Fibroblast of lung (primary cell): Measurements from ENCODE around the gene RNF220. TPM values are rescaled to one million over a fixed set of nuclear protein-coding genes. Genes with fewer than 3 reads are reported as not detected.

Experiments
- DNase-seq, 2 donors: peaks; one replicate each; pipeline versions ENCODE4 v3.0.0 to v3.0.0-alpha.2; 2010; ENCODE audit warnings: low read depth in 2 of 2
- H2AFZ ChIP-seq: 2 replicates; pipeline ENCODE4 v1.5.1; 2012; ENCODE audit warnings: low read length, control low read depth, inconsistent platforms
- H3K27ac ChIP-seq: 2 replicates; pipeline ENCODE4 v1.5.1; 2011; ENCODE audit warnings: low read length, control low read depth; ENCODE audit not compliant: insufficient read depth
- H3K27me3 ChIP-seq: 2 replicates; pipeline ENCODE4 v1.5.1; 2011; ENCODE audit warnings: mild to moderate bottlenecking, low read length; ENCODE audit not compliant: control insufficient read depth, insufficient read depth
- H3K36me3 ChIP-seq: 2 replicates; pipeline ENCODE4 v1.5.1; 2011; ENCODE audit warnings: low read length; ENCODE audit not compliant: control insufficient read depth, insufficient read depth
- H3K4me1 ChIP-seq: 2 replicates; pipeline ENCODE4 v1.5.1; 2011; ENCODE audit warnings: low read length; ENCODE audit not compliant: control insufficient read depth, insufficient read depth; ENCODE audit errors: extremely low read depth
- H3K4me2 ChIP-seq: 2 replicates; pipeline ENCODE4 v1.5.1; 2011; ENCODE audit warnings: low read length, control low read depth; ENCODE audit not compliant: insufficient read depth; ENCODE audit errors: extremely low read depth
- H3K4me3 ChIP-seq, 4 experiments: fragments of 200-600 bp in 1 of 4; sonication (generic) in 1 of 4; replicated peaks in 1 of 4; 2 replicates each; pipeline ENCODE4 v1.5.1; 2011 to 2016; ENCODE audit warnings: low read length in 4 of 4, low read depth in 3 of 4, mild to moderate bottlenecking in 3 of 4, control low read depth in 2 of 4, inconsistent platforms in 1 of 4, mixed read lengths in 1 of 4; ENCODE audit not compliant: insufficient read depth in 1 of 4; ENCODE audit errors: control extremely low read depth in 1 of 4
- H3K79me2 ChIP-seq: 2 replicates; pipeline ENCODE4 v1.5.1; 2012; ENCODE audit warnings: mild to moderate bottlenecking, low read length, inconsistent platforms; ENCODE audit not compliant: control insufficient read depth, insufficient read depth
- H3K9ac ChIP-seq: 2 replicates; pipeline ENCODE4 v1.5.1; 2011; ENCODE audit warnings: mild to moderate bottlenecking, low read length, control low read depth; ENCODE audit not compliant: insufficient read depth
- H3K9me3 ChIP-seq: 2 replicates; pipeline ENCODE4 v1.5.1; 2012; ENCODE audit warnings: low read depth, low read length; ENCODE audit not compliant: control insufficient read depth, insufficient read depth
- H4K20me1 ChIP-seq: 2 replicates; pipeline ENCODE4 v1.5.1; 2011; ENCODE audit warnings: low read length; ENCODE audit not compliant: control insufficient read depth, insufficient read depth; ENCODE audit errors: extremely low read depth
- EZH2 ChIP-seq: IDR thresholded peaks from 2 replicates; pipeline ENCODE4 v1.5.1; 2012; ENCODE audit warnings: low read length, control low read depth, mild to moderate bottlenecking; ENCODE audit errors: missing control alignments
- polyA plus RNA-seq, 2 donors: library from polyadenylated mRNA; depleted of rRNA in 1 of 2; stranded (reverse) in 1 of 2; unstranded in 1 of 2; fragments of >200 nt; gene quantifications; 2 replicates each; pipeline ENCODE4 v1.2.1, GENCODE V29; 2011 to 2012; ENCODE audit warnings: missing spikeins in 1 of 2
- total RNA-seq: library from RNA; depleted of rRNA; stranded (reverse); fragments of >200 nt; gene quantifications from 2 replicates; pipeline ENCODE4 v1.2.1, GENCODE V29; 2014
- TF ChIP-seq, protein P1 (sequence below), 2 donors: IDR thresholded peaks in 1 of 2; conservative IDR thresholded peaks in 1 of 2; 1 replicate in 1 of 2; 2 replicates in 1 of 2; pipeline ENCODE4 v1.5.1; 2011 to 2012; ENCODE audit warnings: low read length in 2 of 2, control low read depth in 1 of 2, inconsistent platforms in 1 of 2, low read depth in 1 of 2, mild to moderate bottlenecking in 1 of 2

RNF220 gene
- total and polyA plus RNA-seq, 2 donors (not counting 1 experiment from before 2014, with no cell fraction given), result 42.3 to 52.0 TPM

DNA sequence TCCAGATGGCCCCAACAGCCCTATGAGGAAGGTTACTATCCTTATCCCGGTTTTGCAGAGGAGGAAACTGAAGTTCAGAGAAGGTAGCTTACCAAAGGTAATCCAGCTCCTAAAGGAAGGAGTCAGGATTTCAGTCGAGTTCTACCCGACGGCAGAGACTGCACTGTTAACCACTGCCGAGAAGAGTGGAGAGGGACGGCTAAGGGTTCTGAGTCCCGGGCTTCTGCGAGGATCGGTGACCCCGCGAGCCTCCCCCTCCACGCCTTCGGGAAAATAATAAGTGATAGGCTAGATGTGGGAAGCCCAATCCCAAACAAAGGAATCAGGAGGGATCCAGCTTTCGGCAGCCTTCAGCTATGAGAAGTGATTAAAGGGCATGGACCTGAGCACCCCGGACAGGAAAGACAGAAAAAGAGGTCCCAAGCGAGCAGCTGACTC, 268.6 kb downstream of the RNF220 start:
- H4K20me1 ChIP-seq, result no peaks in the 10 kb centered on the region

DNA sequence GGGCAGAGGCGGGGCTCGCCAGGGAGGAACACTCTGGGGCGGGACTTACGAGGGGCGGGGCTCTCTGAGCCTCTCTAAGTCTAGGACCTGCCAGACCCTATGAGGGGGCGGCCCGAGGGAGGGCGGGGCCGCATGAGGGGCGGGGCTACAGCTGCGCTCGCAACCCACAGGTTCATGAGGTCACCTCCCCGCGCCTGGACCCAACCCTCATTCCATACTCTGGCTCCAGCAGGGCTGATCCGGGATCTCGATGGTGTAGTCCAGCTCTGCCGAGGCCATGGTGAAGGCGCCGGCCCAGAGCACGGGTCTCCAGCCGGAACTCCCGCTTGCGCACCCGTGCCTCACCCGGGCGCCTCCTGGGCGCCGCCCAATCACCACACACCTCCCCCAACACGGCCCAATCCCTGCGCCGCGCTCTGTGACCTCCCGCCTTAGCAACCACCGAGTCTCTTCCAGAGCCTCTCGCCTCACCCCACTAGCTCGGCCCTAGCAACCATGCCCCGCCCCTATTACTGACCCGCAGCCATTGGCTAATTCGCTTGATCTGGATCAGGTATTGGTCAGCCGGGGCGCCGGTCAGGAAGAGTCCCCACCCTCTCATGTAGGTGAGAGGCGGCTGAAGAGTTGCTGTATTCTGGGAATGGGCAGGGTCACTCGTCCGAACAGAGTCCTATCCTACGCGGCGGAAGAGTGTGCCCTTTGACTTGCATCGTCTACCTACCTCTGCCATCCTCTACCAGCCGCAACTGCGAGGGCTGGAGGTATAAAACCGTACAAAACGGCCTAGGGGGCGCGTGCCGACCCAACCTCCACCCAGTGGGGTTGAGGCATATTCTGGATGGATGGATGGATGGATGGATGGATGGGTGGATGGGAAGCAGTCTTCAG, 269.3 kb downstream of the RNF220 start, which contains the start of the genes ARMH1 and TMEM53:
TSS of gene ARMH1 (plus strand) at position 602 of the 888 bp plus-strand sequence. CDS start 14,984 bp downstream, outside the sequence.
TSS of gene TMEM53 (minus strand) at position 369 of the 888 bp plus-strand sequence. CDS start at position 279, 90 bp downstream.
- Histone ChIP-seq H4K20me1 (no peaks in the 10 kb centered on the region), H2AFZ (peak within 1 kb of the TSS; percentile 60), H3K27ac (peak within 1 kb of the TSS; percentile 83), H3K4me2 (peak within 1 kb of the TSS; percentile 84), H3K36me3 (no peaks in the 10 kb centered on the region), H3K4me3 (peak within 1 kb of the TSS; percentile 40 to 77 (median 60)), H3K9me3 (no peaks in the 10 kb centered on the region), H3K27me3 (no peaks in the 10 kb centered on the region), H3K9ac (peak within 1 kb of the TSS; percentile 79), H3K79me2 (no peaks in the 10 kb centered on the region), H3K4me1 (peaks cover 16% of the 10 kb centered on the region)
- DNase-seq, result peak; percentile 99
- TF ChIP-seq, protein P1, sequence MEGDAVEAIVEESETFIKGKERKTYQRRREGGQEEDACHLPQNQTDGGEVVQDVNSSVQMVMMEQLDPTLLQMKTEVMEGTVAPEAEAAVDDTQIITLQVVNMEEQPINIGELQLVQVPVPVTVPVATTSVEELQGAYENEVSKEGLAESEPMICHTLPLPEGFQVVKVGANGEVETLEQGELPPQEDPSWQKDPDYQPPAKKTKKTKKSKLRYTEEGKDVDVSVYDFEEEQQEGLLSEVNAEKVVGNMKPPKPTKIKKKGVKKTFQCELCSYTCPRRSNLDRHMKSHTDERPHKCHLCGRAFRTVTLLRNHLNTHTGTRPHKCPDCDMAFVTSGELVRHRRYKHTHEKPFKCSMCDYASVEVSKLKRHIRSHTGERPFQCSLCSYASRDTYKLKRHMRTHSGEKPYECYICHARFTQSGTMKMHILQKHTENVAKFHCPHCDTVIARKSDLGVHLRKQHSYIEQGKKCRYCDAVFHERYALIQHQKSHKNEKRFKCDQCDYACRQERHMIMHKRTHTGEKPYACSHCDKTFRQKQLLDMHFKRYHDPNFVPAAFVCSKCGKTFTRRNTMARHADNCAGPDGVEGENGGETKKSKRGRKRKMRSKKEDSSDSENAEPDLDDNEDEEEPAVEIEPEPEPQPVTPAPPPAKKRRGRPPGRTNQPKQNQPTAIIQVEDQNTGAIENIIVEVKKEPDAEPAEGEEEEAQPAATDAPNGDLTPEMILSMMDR (conservative IDR thresholded peaks at IDR 0.05 in 1 of 2, IDR thresholded peaks at IDR 0.05 in 1 of 2; ENCODE audit: low read depth in 1 of 2, low read length in 2 of 2), result no peak
- TF ChIP-seq EZH2, result no peak

More for the DNA sequence above, 268.6 kb downstream of the RNF220 start:
- peak overlapping the region; percentile 40 to 77 (median 60) for H3K4me3 ChIP-seq
- peak overlapping the region; percentile 77 for H3K4me2 ChIP-seq
- H2AFZ ChIP-seq, result peak overlapping the region; percentile 60
- no peak for TF ChIP-seq EZH2
- TF ChIP-seq, protein P1 (conservative IDR thresholded peaks at IDR 0.05 in 1 of 2, IDR thresholded peaks at IDR 0.05 in 1 of 2; ENCODE audit: low read depth in 1 of 2, low read length in 2 of 2), result no peak
- H3K27me3 ChIP-seq, result no peaks in the 10 kb centered on the region
- no peaks in the 10 kb centered on the region for H3K36me3 ChIP-seq
- peaks cover 16% of the 10 kb centered on the region for H3K4me1 ChIP-seq
- H3K79me2 ChIP-seq, result no peaks in the 10 kb centered on the region
- DNase-seq, result no peak
- H3K27ac ChIP-seq, result peak overlapping the region; percentile 83
- peak overlapping the region; percentile 51 for H3K9ac ChIP-seq
- H3K9me3 ChIP-seq, result no peaks in the 10 kb centered on the region

DNA sequence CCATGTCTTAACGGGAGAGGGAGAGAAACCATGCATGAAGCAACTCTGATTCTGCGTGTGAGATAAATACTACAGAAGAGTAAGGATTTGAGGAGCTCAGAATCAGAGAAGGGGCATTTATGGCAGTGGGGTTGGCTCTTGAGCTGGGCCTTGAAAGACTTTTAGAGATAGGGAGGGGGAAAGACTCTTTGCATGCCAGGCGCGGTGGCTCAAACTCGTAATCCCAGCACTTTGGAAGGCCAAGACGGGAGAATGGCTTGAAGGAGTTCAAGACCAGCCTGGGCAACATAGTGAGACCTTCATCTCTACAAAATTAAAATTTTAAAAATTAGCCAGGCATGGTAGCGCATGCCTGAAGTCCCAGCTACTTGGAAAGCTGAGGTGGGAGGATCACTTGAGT, 270.1 kb downstream of the RNF220 start:
- no peaks in the 10 kb centered on the region for H3K9me3 ChIP-seq
- no peaks in the 10 kb centered on the region for H3K79me2 ChIP-seq
- no peak overlapping the region for H2AFZ ChIP-seq
- TF ChIP-seq EZH2, result no peak
- TF ChIP-seq, protein P1 (conservative IDR thresholded peaks at IDR 0.05 in 1 of 2, IDR thresholded peaks at IDR 0.05 in 1 of 2; ENCODE audit: low read depth in 1 of 2, low read length in 2 of 2), result no peak
- H3K4me2 ChIP-seq, result peak overlapping the region; percentile 84
- no peaks in the 10 kb centered on the region for H3K36me3 ChIP-seq
- DNase-seq, result no peak
- no peak overlapping the region for H3K9ac ChIP-seq
- peaks cover 16% of the 10 kb centered on the region for H3K4me1 ChIP-seq
- H3K27ac ChIP-seq, result peak overlapping the region; percentile 83
- H3K27me3 ChIP-seq, result no peaks in the 10 kb centered on the region
- H4K20me1 ChIP-seq, result no peaks in the 10 kb centered on the region
- H3K4me3 ChIP-seq, result peak overlapping the region; percentile 20 to 72 (median 58)
